Smooth muscle cell (in vitro differentiated cells): ENCODE measurements around the gene RAP2A. TPM values are rescaled to one million over a fixed set of nuclear protein-coding genes. Genes with fewer than 3 reads are reported as not detected.

Experiments used
- DNase-seq: peaks from one replicate; lab custom pipeline; 2025; ENCODE audit not compliant: unreplicated experiment; lab: John Stamatoyannopoulos, UW
- H2AFZ ChIP-seq: fragments of 200-600 bp; sonication (generic); 2 replicates; pipeline ENCODE4 v1.6.0; 2016; ENCODE audit warnings: antibody characterized with exemption, low read depth, mild to moderate bottlenecking
- H3F3A ChIP-seq: fragments of 200-600 bp; sonication (generic); 2 replicates; pipeline ENCODE4 v1.6.0; 2017; ENCODE audit warnings: antibody characterized with exemption, low read depth
- H3K27ac ChIP-seq: fragments of 200-600 bp; sonication (generic); 2 replicates; pipeline ENCODE4 v1.5.1; 2016; ENCODE audit warnings: low read depth, mild to moderate bottlenecking
- H3K27me3 ChIP-seq: fragments of 200-600 bp; sonication (generic); 2 replicates; pipeline ENCODE4 v1.6.1; 2016; ENCODE audit warnings: low read depth, mild to moderate bottlenecking
- H3K36me3 ChIP-seq: fragments of 200-600 bp; sonication (generic); 2 replicates; pipeline ENCODE4 v1.5.1; 2016; ENCODE audit warnings: low read depth
- H3K4me1 ChIP-seq: fragments of 200-600 bp; sonication (generic); 2 replicates; pipeline ENCODE4 v1.5.1; 2016; ENCODE audit warnings: low read depth
- H3K4me2 ChIP-seq: fragments of 200-600 bp; sonication (generic); 2 replicates; pipeline ENCODE4 v1.6.0; 2016; ENCODE audit warnings: mild to moderate bottlenecking
- H3K4me3 ChIP-seq: fragments of 200-600 bp; sonication (generic); 2 replicates; pipeline ENCODE4 v1.5.1; 2016; ENCODE audit warnings: mild to moderate bottlenecking
- H3K79me2 ChIP-seq: fragments of 200-600 bp; sonication (generic); 2 replicates; pipeline ENCODE4 v1.6.0; 2016; ENCODE audit warnings: low read depth, mild to moderate bottlenecking
- H3K9ac ChIP-seq: fragments of 200-600 bp; sonication (generic); 2 replicates; pipeline ENCODE4 v1.6.0; 2016; ENCODE audit warnings: low read depth
- H3K9me3 ChIP-seq: fragments of 200-600 bp; sonication (generic); replicated peaks from 2 replicates; pipeline ENCODE4 v1.5.1; 2016; ENCODE audit warnings: low read depth
- H4K20me1 ChIP-seq: fragments of 200-600 bp; sonication (generic); 2 replicates; pipeline ENCODE4 v1.6.0; 2016; ENCODE audit warnings: low read depth
- WGBS: methylation state at CpG from one replicate; pipeline ENCODE4 v1.1.7; 2016; ENCODE audit warnings: low lambda C conversion rate; 5-methylcytosine and 5-hydroxymethylcytosine counted together
- polyA plus RNA-seq: library from polyadenylated mRNA; unstranded; fragments of >200 nt; fragmentation: Nextera tagmentation; extraction: Ambion mirVana; gene quantifications from 2 replicates; pipeline ENCODE4 v1.2.1, GENCODE V29; 2016
- total RNA-seq: library from RNA; depleted of rRNA; stranded (reverse); fragments of >200 nt; gene quantifications from 2 replicates; pipeline ENCODE4 v1.2.3, GENCODE V29; 2014
- TF ChIP-seq, protein P1 (sequence below): fragments of 200-600 bp; sonication (generic); IDR thresholded peaks from 2 replicates; pipeline ENCODE4 v1.5.1; 2017; ENCODE audit warnings: borderline replicate concordance, mild to moderate bottlenecking, antibody characterized with exemption; ENCODE audit not compliant: insufficient read depth, poor library complexity, severe bottlenecking

Gene RAP2A
- total and polyA plus RNA-seq, 2 experiments from 2014 or later, result 8.5 to 24.1 TPM

DNA sequence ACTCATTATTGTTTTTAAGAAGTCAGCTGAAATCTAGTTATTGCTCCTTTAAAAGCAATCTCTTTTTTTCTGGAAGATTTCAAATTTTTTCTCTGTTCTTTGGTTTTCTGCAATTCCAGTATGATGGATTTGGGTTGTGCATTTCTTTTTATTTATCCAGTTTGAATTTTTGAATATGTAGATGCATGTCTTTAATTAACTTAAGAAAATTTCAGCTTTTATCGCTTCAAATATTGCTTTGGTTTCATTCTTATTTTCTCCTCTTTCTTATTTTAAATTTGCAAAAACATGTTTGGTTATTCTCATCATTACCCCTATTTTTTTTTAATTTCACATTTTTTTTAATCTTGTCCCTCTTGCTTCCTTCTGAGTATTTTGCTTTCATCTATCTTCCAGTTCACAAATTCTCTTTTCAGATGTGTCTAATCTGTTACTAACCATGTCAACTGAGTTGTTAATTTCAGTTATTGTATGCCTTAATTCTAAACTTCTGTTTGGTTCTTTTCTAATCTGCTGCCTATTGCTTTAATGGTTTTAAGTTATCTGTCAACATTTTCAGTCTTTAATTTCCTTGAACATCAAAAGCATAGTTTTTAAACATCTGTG is 56.8 kb downstream of the RAP2A start:
- 100% methylated on average over 1 of the region's 1 CpG for WGBS
- H3K36me3 ChIP-seq, result no peaks in the 10 kb centered on the region

DNA sequence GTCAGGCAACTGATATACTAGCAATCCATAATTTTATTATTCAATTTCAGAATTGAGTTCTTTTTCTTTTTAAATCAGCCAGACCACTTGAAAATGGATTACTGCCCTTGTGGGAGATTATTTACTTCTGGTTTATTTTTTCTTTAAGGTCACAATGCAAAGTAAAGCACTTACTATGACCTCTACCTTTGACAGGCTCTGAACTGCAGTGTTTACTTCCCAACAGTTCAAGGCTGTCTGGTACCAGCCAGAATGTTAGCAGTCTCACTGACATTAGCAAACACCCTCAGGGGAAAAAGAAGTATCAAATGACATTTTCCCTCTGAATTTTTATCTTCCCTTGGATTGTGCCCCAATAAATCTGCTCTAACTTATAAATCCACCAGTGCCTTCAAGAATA is 57.5 kb downstream of the RAP2A start:
- H3F3A ChIP-seq, result no peaks in the 10 kb centered on the region
- H3K79me2 ChIP-seq, result no peaks in the 10 kb centered on the region
- no peak overlapping the region for H3K4me3 ChIP-seq
- TF ChIP-seq, protein P1, sequence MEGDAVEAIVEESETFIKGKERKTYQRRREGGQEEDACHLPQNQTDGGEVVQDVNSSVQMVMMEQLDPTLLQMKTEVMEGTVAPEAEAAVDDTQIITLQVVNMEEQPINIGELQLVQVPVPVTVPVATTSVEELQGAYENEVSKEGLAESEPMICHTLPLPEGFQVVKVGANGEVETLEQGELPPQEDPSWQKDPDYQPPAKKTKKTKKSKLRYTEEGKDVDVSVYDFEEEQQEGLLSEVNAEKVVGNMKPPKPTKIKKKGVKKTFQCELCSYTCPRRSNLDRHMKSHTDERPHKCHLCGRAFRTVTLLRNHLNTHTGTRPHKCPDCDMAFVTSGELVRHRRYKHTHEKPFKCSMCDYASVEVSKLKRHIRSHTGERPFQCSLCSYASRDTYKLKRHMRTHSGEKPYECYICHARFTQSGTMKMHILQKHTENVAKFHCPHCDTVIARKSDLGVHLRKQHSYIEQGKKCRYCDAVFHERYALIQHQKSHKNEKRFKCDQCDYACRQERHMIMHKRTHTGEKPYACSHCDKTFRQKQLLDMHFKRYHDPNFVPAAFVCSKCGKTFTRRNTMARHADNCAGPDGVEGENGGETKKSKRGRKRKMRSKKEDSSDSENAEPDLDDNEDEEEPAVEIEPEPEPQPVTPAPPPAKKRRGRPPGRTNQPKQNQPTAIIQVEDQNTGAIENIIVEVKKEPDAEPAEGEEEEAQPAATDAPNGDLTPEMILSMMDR, result no peak
- no peak for DNase-seq
- H3K9me3 ChIP-seq, result peaks cover 3% of the 10 kb centered on the region
- no peaks in the 10 kb centered on the region for H3K4me1 ChIP-seq
- no peak overlapping the region for H2AFZ ChIP-seq
- H3K27me3 ChIP-seq, result no peaks in the 10 kb centered on the region
- H3K9ac ChIP-seq, result no peak overlapping the region
- no peak overlapping the region for H3K4me2 ChIP-seq
- H3K36me3 ChIP-seq, result no peaks in the 10 kb centered on the region
- H4K20me1 ChIP-seq, result no peaks in the 10 kb centered on the region
- H3K27ac ChIP-seq, result no peak overlapping the region

More for the DNA sequence above, 56.8 kb downstream of the RAP2A start:
- no peaks in the 10 kb centered on the region for H3K79me2 ChIP-seq
- no peak overlapping the region for H3K4me2 ChIP-seq
- TF ChIP-seq, protein P1, result no peak
- no peak overlapping the region for H3K9ac ChIP-seq
- no peaks in the 10 kb centered on the region for H3F3A ChIP-seq
- no peak overlapping the region for H2AFZ ChIP-seq
- DNase-seq, result no peak
- peaks cover 3% of the 10 kb centered on the region for H3K9me3 ChIP-seq
- H3K4me1 ChIP-seq, result no peaks in the 10 kb centered on the region
- no peaks in the 10 kb centered on the region for H3K27me3 ChIP-seq
- no peak overlapping the region for H3K27ac ChIP-seq
- no peaks in the 10 kb centered on the region for H4K20me1 ChIP-seq
- no peak overlapping the region for H3K4me3 ChIP-seq

DNA sequence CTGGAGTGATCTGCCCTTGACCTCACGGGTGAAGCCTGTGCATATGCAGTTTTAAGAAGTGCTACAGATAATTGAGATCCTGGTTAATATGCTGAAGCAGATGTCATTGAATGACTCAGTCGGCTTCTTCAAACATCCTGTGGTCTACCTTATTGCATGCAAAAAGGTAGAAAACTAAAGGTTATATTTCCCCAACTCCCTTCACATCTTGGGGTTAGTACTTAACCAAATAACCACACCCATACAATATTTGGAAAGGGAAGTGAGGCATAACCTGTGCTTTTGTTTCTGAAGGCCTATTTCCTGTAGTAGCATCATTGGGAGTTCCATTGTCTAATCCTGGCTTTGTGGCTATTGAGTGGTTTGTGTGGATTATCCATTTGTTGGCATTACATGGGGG is 58.3 kb downstream of the RAP2A start:
- no peak overlapping the region for H3K4me3 ChIP-seq
- 89% methylated on average over 2 of the region's 2 CpGs for WGBS
- no peak overlapping the region for H2AFZ ChIP-seq
- no peak overlapping the region for H3K4me2 ChIP-seq
- TF ChIP-seq, protein P1, result no peak
- H3K4me1 ChIP-seq, result no peaks in the 10 kb centered on the region
- H3K27me3 ChIP-seq, result no peaks in the 10 kb centered on the region
- no peak for DNase-seq
- no peaks in the 10 kb centered on the region for H3K36me3 ChIP-seq
- H3K79me2 ChIP-seq, result no peaks in the 10 kb centered on the region
- H3K27ac ChIP-seq, result no peak overlapping the region
- no peak overlapping the region for H3K9ac ChIP-seq
- peaks cover 5% of the 10 kb centered on the region for H3F3A ChIP-seq
- H4K20me1 ChIP-seq, result no peaks in the 10 kb centered on the region
- H3K9me3 ChIP-seq, result peaks cover 3% of the 10 kb centered on the region

DNA sequence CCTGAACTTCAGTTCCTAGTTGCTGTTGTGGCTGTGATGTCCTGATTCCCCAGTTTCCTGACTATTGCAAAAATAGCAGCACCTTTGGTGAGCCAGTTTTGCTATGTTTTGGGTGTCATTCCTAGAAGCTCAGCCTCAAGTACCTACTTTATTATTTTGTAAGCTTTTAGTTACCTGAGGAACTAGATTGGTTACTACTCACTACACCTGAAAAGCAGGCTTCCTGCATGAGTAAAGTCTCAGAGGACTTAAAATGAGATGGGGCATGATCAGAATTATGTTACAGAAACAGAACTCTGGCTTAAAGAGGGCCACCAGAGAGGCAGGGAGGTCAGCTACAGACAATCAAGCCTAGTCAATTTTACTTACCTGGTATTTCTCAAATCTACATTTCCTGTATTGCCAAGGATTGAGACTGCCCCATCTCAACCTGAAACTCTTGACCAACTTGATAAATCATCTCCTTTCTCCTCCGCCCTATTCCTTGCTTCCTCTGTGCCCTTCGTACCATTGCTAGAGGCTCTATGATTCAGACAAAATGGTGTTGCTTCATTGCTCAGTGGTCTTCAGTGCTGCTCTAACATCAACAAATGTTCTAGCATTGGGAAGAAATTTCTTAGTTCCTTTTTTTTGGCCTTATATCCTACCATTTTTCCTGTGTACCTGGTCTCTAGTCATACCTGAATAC is 58.9 kb downstream of the RAP2A start:
- no peak overlapping the region for H2AFZ ChIP-seq
- H3F3A ChIP-seq, result peaks cover 5% of the 10 kb centered on the region
- no peak overlapping the region for H3K4me3 ChIP-seq
- H3K4me1 ChIP-seq, result no peaks in the 10 kb centered on the region
- H3K27me3 ChIP-seq, result no peaks in the 10 kb centered on the region
- peaks cover 3% of the 10 kb centered on the region for H3K9me3 ChIP-seq
- no peak overlapping the region for H3K4me2 ChIP-seq
- DNase-seq, result no peak
- no peaks in the 10 kb centered on the region for H4K20me1 ChIP-seq
- H3K79me2 ChIP-seq, result no peaks in the 10 kb centered on the region
- H3K27ac ChIP-seq, result no peak overlapping the region
- TF ChIP-seq, protein P1, result no peak
- WGBS, result 92% methylated on average over 2 of the region's 2 CpGs
- H3K36me3 ChIP-seq, result no peaks in the 10 kb centered on the region
- H3K9ac ChIP-seq, result no peak overlapping the region
